Erythroblast (primary cell): ENCODE results near the gene DYNLRB2.

ENCODE experiments used
- DNase-seq, 2 experiments: peaks; one replicate each; lab custom pipeline; 2025; lab: John Stamatoyannopoulos, UW
- GATA1 ChIP-seq: IDR thresholded peaks from 2 replicates; pipeline ENCODE4 v1.6.1; 2011; ENCODE audit warnings: low read depth, mild to moderate bottlenecking, control low read depth, low read length, moderate library complexity
- POLR2A ChIP-seq: IDR thresholded peaks from 2 replicates; pipeline ENCODE4 v1.6.1; 2011; ENCODE audit warnings: mild to moderate bottlenecking, low read length

DYNLRB2 gene

GRCh38 chr16:80599466-80599865 is 58.7 kb downstream of the DYNLRB2 start:
- DNase-seq, result no peak

More at GRCh38 chr16:80599466-80599865, 58.7 kb downstream of the DYNLRB2 start:
- TF ChIP-seq GATA1, result no peak
- no peak for TF ChIP-seq POLR2A
